HUDEP-2 (cell line): ENCODE data around the gene TRIM62.

Experiments
- DNase-seq, 76 experiments: peaks; one replicate each; lab custom pipeline; 2025; ENCODE audit not compliant: unreplicated experiment in 76 of 76; lab: John Stamatoyannopoulos, UW

TRIM62 gene

GRCh38 chr1:33180911-33181890 is 642 bp downstream of the TRIM62 start:
- DNase-seq = peak in 33 of 76 experiments; percentile 6 to 84 (median 57)

- DNase-seq = peak in 41 of 76 experiments; percentile 22 to 85 (median 72)
Observed at GRCh38 chr1:33180226-33180910, 1.5 kb downstream of the TRIM62 start.

GRCh38 chr1:33178836-33179439 is 2.9 kb downstream of the TRIM62 start:
- no peak for DNase-seq

- DNase-seq = no peak
Observed at GRCh38 chr1:33177996-33178540, 3.8 kb downstream of the TRIM62 start.

- DNase-seq = no peak
Observed at GRCh38 chr1:33176887-33177286, 5.0 kb downstream of the TRIM62 start.

- no peak for DNase-seq
Observed at GRCh38 chr1:33176362-33176850, 5.4 kb downstream of the TRIM62 start.

- no peak for DNase-seq
Observed at GRCh38 chr1:33175865-33176264, 6.0 kb downstream of the TRIM62 start.

GRCh38 chr1:33173091-33173490 is 8.8 kb downstream of the TRIM62 start:
- no peak for DNase-seq

- no peak for DNase-seq
Observed at GRCh38 chr1:33171977-33172813, 9.6 kb downstream of the TRIM62 start.

GRCh38 chr1:33170351-33171274 is 11.2 kb downstream of the TRIM62 start:
- no peak for DNase-seq

- DNase-seq = no peak
Observed at GRCh38 chr1:33169290-33170055, 12.4 kb downstream of the TRIM62 start.

- no peak for DNase-seq
Observed at GRCh38 chr1:33168556-33169289, 13.1 kb downstream of the TRIM62 start.

- no peak for DNase-seq
Observed at GRCh38 chr1:33167650-33168447, 14.0 kb downstream of the TRIM62 start.

- no peak for DNase-seq
Observed at GRCh38 chr1:33165809-33166208, 16.0 kb downstream of the TRIM62 start.

- no peak for DNase-seq
Observed at GRCh38 chr1:33165209-33165608, 16.6 kb downstream of the TRIM62 start.

GRCh38 chr1:33163621-33164519 is 18.0 kb downstream of the TRIM62 start:
- no peak for DNase-seq
